ENCODE data around the gene CKMT1A. TPM values are rescaled to one million over a fixed set of nuclear protein-coding genes. Genes with fewer than 3 reads are reported as not detected.
"Not testable (repeated sequence)": the region's sequence is repeated elsewhere in the genome, so short reads cannot be mapped to it uniquely, and the experiment has no call there.

Gene CKMT1A
- total RNA-seq (1 to 10 TPM in 5 of 6 donors, under 1 TPM in 1; 0.93 to 4.6 (median 3.6) TPM), polyA plus RNA-seq (1 to 10 TPM; 2.0 to 6.7 TPM)

GRCh38 chr15:43693148-43694022, at the start of gene CKMT1A:
Gene CKMT1A, plus strand, starts transcription at chr15:43693859. Its CDS starts 192 bp downstream, at chr15:43694051.
- H3K27ac ChIP-seq; FAIRE-seq; DNase-seq; H3K4me1 ChIP-seq; H3K4me3 ChIP-seq; H3K9me3 ChIP-seq; intact Hi-C loops (cut with DNase I); H3K36me3 ChIP-seq; H3K27me3 ChIP-seq: not testable (repeated sequence)
- no CpG with 5 or more reads among the region's 43 CpGs for WGBS, 2 donors
- ATAC-seq = peak; percentile 70 to 90 (median 84)

GRCh38 chr15:43648649-43649429, 44.8 kb upstream of the CKMT1A start, which contains the start of gene CATSPER2:
Gene CATSPER2, minus strand, starts transcription at chr15:43648844. Its CDS starts 783 bp downstream, at chr15:43648061.
- Histone ChIP-seq H3K27me3 (no peaks in the 10 kb centered on the region), H3K4me1 (no peaks in the 10 kb centered on the region), H3K36me3 (no peaks in the 10 kb centered on the region), H3K27ac (no peak within 1 kb of the TSS), H3K4me3 (no peak within 1 kb of the TSS), H3K9me3 (no peaks in the 10 kb centered on the region)
- no peak for TF ChIP-seq CTCF (IDR thresholded peaks at IDR 0.05)
- no peak for FAIRE-seq
- WGBS, 2 donors = 92% methylated on average over 62 to 85 of the region's 85 CpGs
- ATAC-seq = no peak
- DNase-seq = peak in 3 of 6 donors; percentile 18 to 65 (median 55)
- intact Hi-C loops (cut with DNase I) = no loop called here

GRCh38 chr15:43649430-43649926, 44.2 kb upstream of the CKMT1A start:
- not testable (repeated sequence) for DNase-seq, FAIRE-seq
- ATAC-seq = peak in 2 of 4 donors; percentile 46 to 53

GRCh38 chr15:43659727-43660126, 33.9 kb upstream of the CKMT1A start:
- H3K9me3 ChIP-seq; H3K4me3 ChIP-seq; H3K27ac ChIP-seq; H3K27me3 ChIP-seq; DNase-seq; intact Hi-C loops (cut with DNase I); H3K4me1 ChIP-seq; ATAC-seq; FAIRE-seq; H3K36me3 ChIP-seq: not testable (repeated sequence)
- WGBS, 2 donors = 92 to 95% methylated on average over 2 to 5 of the region's 10 CpGs

More at GRCh38 chr15:43649430-43649926, 44.2 kb upstream of the CKMT1A start:
- H3K27ac ChIP-seq; intact Hi-C loops (cut with DNase I); H3K36me3 ChIP-seq; H3K9me3 ChIP-seq; H3K4me1 ChIP-seq; H3K4me3 ChIP-seq; H3K27me3 ChIP-seq: not testable (repeated sequence)
- 95 to 96% methylated on average over 15 to 16 of the region's 16 CpGs for WGBS, 2 donors

- DNase-seq; ATAC-seq; FAIRE-seq; H3K27ac ChIP-seq; H3K4me1 ChIP-seq; intact Hi-C loops (cut with DNase I); H3K4me3 ChIP-seq; H3K9me3 ChIP-seq; H3K27me3 ChIP-seq; H3K36me3 ChIP-seq: not testable (repeated sequence)
- WGBS, 2 donors = 86 to 97% methylated on average over 1 of the region's 2 CpGs
These were observed 31.4 kb upstream of the CKMT1A start for GRCh38 chr15:43662293-43662692.

GRCh38 chr15:43663333-43663732, 30.3 kb upstream of the CKMT1A start:
- H3K4me1 ChIP-seq; H3K36me3 ChIP-seq; H3K27ac ChIP-seq; H3K27me3 ChIP-seq; H3K9me3 ChIP-seq; H3K4me3 ChIP-seq; DNase-seq; FAIRE-seq; ATAC-seq; intact Hi-C loops (cut with DNase I): not testable (repeated sequence)
- WGBS, 2 donors = no CpG with 5 or more reads among the region's 8 CpGs

GRCh38 chr15:43666177-43666576, 27.5 kb upstream of the CKMT1A start:
- H3K36me3 ChIP-seq; H3K9me3 ChIP-seq; H3K4me1 ChIP-seq; DNase-seq; FAIRE-seq; intact Hi-C loops (cut with DNase I); H3K27me3 ChIP-seq; H3K4me3 ChIP-seq; H3K27ac ChIP-seq; ATAC-seq: not testable (repeated sequence)
- no CpG with 5 or more reads among the region's 1 CpG for WGBS, 2 donors

GRCh38 chr15:43674175-43674574, 19.5 kb upstream of the CKMT1A start:
- H3K9me3 ChIP-seq; H3K4me1 ChIP-seq; H3K27me3 ChIP-seq; ATAC-seq; H3K27ac ChIP-seq; FAIRE-seq; H3K36me3 ChIP-seq; H3K4me3 ChIP-seq; intact Hi-C loops (cut with DNase I); DNase-seq: not testable (repeated sequence)
- no CpG with 5 or more reads among the region's 1 CpG for WGBS, 2 donors

- no CpG with 5 or more reads among the region's 54 CpGs for WGBS, 2 donors
- DNase-seq; H3K4me1 ChIP-seq; H3K36me3 ChIP-seq; H3K27me3 ChIP-seq; H3K9me3 ChIP-seq; intact Hi-C loops (cut with DNase I); H3K4me3 ChIP-seq; H3K27ac ChIP-seq: not testable (repeated sequence)
- ATAC-seq = peak; percentile 88 to 96 (median 94)
- peak; percentile 9 for FAIRE-seq
These were observed 3.9 kb upstream of the CKMT1A start for GRCh38 chr15:43689604-43690301.

- FAIRE-seq; intact Hi-C loops (cut with DNase I); H3K9me3 ChIP-seq; H3K27me3 ChIP-seq; H3K4me3 ChIP-seq; H3K27ac ChIP-seq; DNase-seq; H3K36me3 ChIP-seq; ATAC-seq; H3K4me1 ChIP-seq: not testable (repeated sequence)
- 45% methylated on average over 2 to 3 of the region's 7 CpGs for WGBS, 2 donors
These were observed 980 bp upstream of the CKMT1A start for GRCh38 chr15:43692679-43693078.

Data from pancreas (tissue), 10 donors.